B cell (primary cell): ENCODE results near the gene CHTOP. TPM values are rescaled to one million over a fixed set of nuclear protein-coding genes. Genes with fewer than 3 reads are reported as not detected.

ENCODE experiments used
- ATAC-seq: fragments of 200-7000 bp; cut with Tn5 transposase; one replicate; pipeline ENCODE4 v1.10.0; 2021; ENCODE audit warnings: low read depth, mild to moderate bottlenecking, moderate number of reproducible peaks, moderate library complexity
- CTCF ChIA-PET: fragments of 350-600 bp; sonication (Branson Sonifier 250); formaldehyde crosslinking; loops from one replicate; lab custom pipeline; 2021; ENCODE audit warnings: antibody characterized with exemption, inconsistent platforms; lab: Charles Lee
- POLR2A ChIA-PET: fragments of 350-600 bp; sonication (Branson Sonifier 250); formaldehyde crosslinking; loops from one replicate; lab custom pipeline; 2021; ENCODE audit warnings: antibody characterized with exemption; lab: Charles Lee
- DNase-seq: peaks from one replicate; pipeline ENCODE4 v3.0.0; 2013
- H2AFZ ChIP-seq: 2 replicates; pipeline ENCODE4 v1.6.1; 2012; ENCODE audit warnings: mild to moderate bottlenecking, low read depth, low read length; ENCODE audit not compliant: insufficient read depth, poor library complexity, severe bottlenecking
- H3K27ac ChIP-seq, 2 donors: 1 replicate in 1 of 2; 2 replicates in 1 of 2; pipeline ENCODE4 v1.5.1; 2012 to 2013; ENCODE audit warnings: low read length in 2 of 2, mild to moderate bottlenecking in 2 of 2, moderate library complexity in 1 of 2
- H3K27me3 ChIP-seq, 4 experiments: fragments of 200-600 bp in 1 of 4; sonication (generic) in 1 of 4; replicated peaks in 1 of 4; 1 replicate in 2 of 4; 2 replicates in 2 of 4; pipeline versions ENCODE4 v1.6.1 to v1.7.0; 2013 to 2016; ENCODE audit warnings: low read length in 3 of 4, mild to moderate bottlenecking in 2 of 4, mixed read lengths in 1 of 4, moderate library complexity in 1 of 4; ENCODE audit not compliant: insufficient read depth in 4 of 4, control insufficient read depth in 3 of 4; ENCODE audit errors: control extremely low read depth in 1 of 4
- H3K36me3 ChIP-seq, 2 experiments: replicated peaks in 1 of 2; 1 replicate in 1 of 2; 2 replicates in 1 of 2; pipeline versions ENCODE4 v1.6.1 to v1.7.1; 2013; ENCODE audit warnings: low read length in 1 of 2; ENCODE audit not compliant: insufficient read depth in 2 of 2, control insufficient read depth in 1 of 2; ENCODE audit errors: control extremely low read depth in 1 of 2, extremely low read depth in 1 of 2
- H3K4me1 ChIP-seq, 2 donors: fragments of 200-600 bp in 1 of 2; sonication (generic) in 1 of 2; 1 replicate in 1 of 2; 2 replicates in 1 of 2; pipeline versions ENCODE4 v1.5.1 to v1.6.1; 2013 to 2017; ENCODE audit warnings: low read length in 2 of 2; ENCODE audit not compliant: control insufficient read depth in 2 of 2, insufficient read depth in 2 of 2
- H3K4me2 ChIP-seq: replicated peaks from 2 replicates; pipeline ENCODE3; 2012; ENCODE audit warnings: mild to moderate bottlenecking, low read depth, low read length; ENCODE audit not compliant: poor library complexity, severe bottlenecking
- H3K4me3 ChIP-seq, 5 experiments: fragments of 200-600 bp in 1 of 5; sonication (generic) in 1 of 5; 1 replicate in 3 of 5; 2 replicates in 2 of 5; pipeline versions ENCODE4 v1.5.1 to v1.7.0; 2011 to 2016; ENCODE audit warnings: low read length in 4 of 5, mild to moderate bottlenecking in 4 of 5, low read depth in 2 of 5, control low read depth in 1 of 5, moderate library complexity in 1 of 5; ENCODE audit not compliant: insufficient read depth in 1 of 5; ENCODE audit errors: control extremely low read depth in 1 of 5, extremely low read depth in 1 of 5
- H3K79me2 ChIP-seq: fragments of 200-600 bp; sonication (generic); one replicate; pipeline ENCODE4 v1.6.0; 2016; ENCODE audit warnings: low read length; ENCODE audit not compliant: control insufficient read depth, insufficient read depth
- H3K9ac ChIP-seq: fragments of 200-600 bp; sonication (generic); 2 replicates; pipeline ENCODE4 v1.6.1; 2017; ENCODE audit warnings: mild to moderate bottlenecking, low read length, moderate library complexity
- H3K9me3 ChIP-seq, 3 donors: one replicate each; pipeline versions ENCODE4 v1.6.1 to v1.7.1; 2013; ENCODE audit warnings: low read length in 2 of 3; ENCODE audit not compliant: control insufficient read depth in 2 of 3, insufficient read depth in 1 of 3; ENCODE audit errors: control extremely low read depth in 1 of 3
- H4K20me1 ChIP-seq: 2 replicates; pipeline ENCODE4 v1.6.0; 2012; ENCODE audit warnings: mild to moderate bottlenecking, low read length; ENCODE audit not compliant: insufficient read depth, control insufficient read depth, poor library complexity, severe bottlenecking
- H3K27ac Mint-ChIP-seq: one replicate; pipeline ENCODE4 v1.8.0; 2021; ENCODE audit warnings: mixed read lengths
- H3K27me3 Mint-ChIP-seq: one replicate; pipeline ENCODE4 v1.8.0; 2021; ENCODE audit warnings: mixed read lengths
- H3K4me1 Mint-ChIP-seq: one replicate; pipeline ENCODE4 v1.8.0; 2021; ENCODE audit warnings: mixed read lengths
- H3K4me3 Mint-ChIP-seq: one replicate; pipeline ENCODE4 v1.8.0; 2021; ENCODE audit warnings: mixed read lengths
- H3K9me3 Mint-ChIP-seq: one replicate; pipeline ENCODE4 v1.8.0; 2022; ENCODE audit warnings: mixed read lengths; ENCODE audit not compliant: insufficient read depth
- CTCF ChIP-seq: fragments of 200-600 bp; IDR thresholded peaks from one replicate; pipeline ENCODE4 v1.8.0; 2022; ENCODE audit warnings: antibody characterized with exemption, mild to moderate bottlenecking
- EZH2 ChIP-seq: IDR thresholded peaks from 2 replicates; pipeline ENCODE4 v1.6.1; 2012; ENCODE audit warnings: borderline replicate concordance, low read depth, mild to moderate bottlenecking, moderate library complexity, low read length; ENCODE audit not compliant: insufficient read depth, poor library complexity, severe bottlenecking
- WGBS: methylation state at CpG from one replicate; pipeline ENCODE4 v1.1.5; 2013; ENCODE audit warnings: missing lambda C conversion rate; ENCODE audit not compliant: insufficient coverage; 5-methylcytosine and 5-hydroxymethylcytosine counted together
- intact Hi-C: fragments of 100-400 bp; cut with micrococcal nuclease; formaldehyde crosslinking; loops from one replicate; pipeline ENCODE4 v1.10.0; 2022
- polyA plus RNA-seq: library from polyadenylated mRNA; depleted of rRNA; stranded (reverse); fragments of >200 nt; gene quantifications from 2 replicates; pipeline ENCODE4 v1.2.3, GENCODE V29; 2012
- total RNA-seq, 2 donors: library from RNA; stranded (reverse); fragments of 120-200 nt in 1 of 2; gene quantifications; 1 replicate in 1 of 2; 2 replicates in 1 of 2; pipeline versions ENCODE4 v1.2.3 to v1.2.4, GENCODE V29; 2013 to 2022

Gene CHTOP
- total and polyA plus RNA-seq, 2 donors (not counting 1 experiment from before 2014, with no cell fraction given) = 87.0 to 156 TPM

DNA sequence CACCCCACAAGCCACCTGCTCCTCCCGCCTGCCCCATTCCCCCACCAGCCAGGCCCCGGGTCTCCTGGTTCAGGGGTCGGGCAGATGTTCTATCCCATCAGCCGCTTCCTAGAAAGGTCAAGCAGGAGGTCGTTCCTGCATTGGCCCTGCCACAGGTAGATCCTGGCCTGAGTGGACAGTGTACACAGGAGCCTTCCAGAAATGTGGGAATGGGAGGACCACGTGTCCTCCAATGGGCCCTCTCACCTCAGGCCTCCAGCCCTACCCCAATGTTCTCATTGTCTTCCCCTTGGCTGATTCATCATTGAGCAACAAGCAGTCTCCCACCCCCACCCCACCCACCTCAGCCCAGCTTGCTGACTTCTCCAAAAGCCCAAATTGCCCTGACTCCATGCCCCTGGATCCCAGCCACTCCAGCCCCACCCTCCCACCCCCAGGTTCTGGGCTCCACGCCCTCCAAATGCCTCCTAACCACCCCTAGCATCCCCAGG, 23.0 kb upstream of the CHTOP start:
- Histone ChIP-seq H3K36me3 (no peaks in the 10 kb centered on the region), H3K27ac (no peak overlapping the region), H3K9ac (no peak overlapping the region), H3K4me3 (no peak overlapping the region), H3K9me3 (no peaks in the 10 kb centered on the region), H2AFZ (no peak overlapping the region), H3K27me3 (no peaks in the 10 kb centered on the region), H3K79me2 (no peaks in the 10 kb centered on the region), H3K4me1 (no peaks in the 10 kb centered on the region), H4K20me1 (no peaks in the 10 kb centered on the region), H3K4me2 (no peak overlapping the region)
- ATAC-seq = no peak
- Mint-ChIP-seq H3K27ac (no peak overlapping the region), H3K27me3 (no peaks in the 10 kb centered on the region), H3K4me1 (no peaks in the 10 kb centered on the region), H3K4me3 (no peak overlapping the region), H3K9me3 (no peaks in the 10 kb centered on the region)
- ChIA-PET CTCF (no interaction called here), POLR2A (no interaction called here)
- DNase-seq = no peak
- TF ChIP-seq CTCF = no peak
- TF ChIP-seq EZH2 = no peak
- intact Hi-C loops = no loop called here
- WGBS = 90% methylated on average over 4 of the region's 7 CpGs

- Histone ChIP-seq H3K4me3 (no peak overlapping the region), H4K20me1 (no peaks in the 10 kb centered on the region), H3K9ac (no peak overlapping the region), H3K4me1 (no peaks in the 10 kb centered on the region), H3K27ac (no peak overlapping the region), H2AFZ (no peak overlapping the region), H3K4me2 (no peak overlapping the region), H3K27me3 (no peaks in the 10 kb centered on the region), H3K79me2 (no peaks in the 10 kb centered on the region), H3K9me3 (no peaks in the 10 kb centered on the region), H3K36me3 (no peaks in the 10 kb centered on the region)
- no peaks in the 10 kb centered on the region for H3K4me1 Mint-ChIP-seq
- POLR2A ChIA-PET = no interaction called here
- no peaks in the 10 kb centered on the region for H3K27me3 Mint-ChIP-seq
- ATAC-seq = no peak
- H3K27ac Mint-ChIP-seq = no peak overlapping the region
- no CpG with 5 or more reads among the region's 1 CpG for whole genome bisulfite sequencing
- intact Hi-C loops = no loop called here
- TF ChIP-seq EZH2 (no peak), CTCF (no peak)
- CTCF ChIA-PET = no interaction called here
- no peaks in the 10 kb centered on the region for H3K9me3 Mint-ChIP-seq
- DNase-seq = no peak
- no peak overlapping the region for H3K4me3 Mint-ChIP-seq
Observed at GRCh38 chr1:153611356-153611755, 22.5 kb upstream of the CHTOP start.
